HTR-8/SVneo (cell line): ENCODE results near the gene DDX41.

Experiments
- DNase-seq: peaks from one replicate; pipeline ENCODE4 v3.0.0; 2011; ENCODE audit warnings: low spot score, mixed read lengths; ENCODE audit not compliant: insufficient read length
- FAIRE-seq: peaks from 2 replicates; lab custom pipeline; 2011; peaks lifted over from hg19 to GRCh38; lab: Jason Lieb, UNC

The DDX41 gene

GRCh38 chr5:177501874-177502678 lies 14.7 kb downstream of the DDX41 start:
- no peak for DNase-seq
- no peak for FAIRE-seq

DNA sequence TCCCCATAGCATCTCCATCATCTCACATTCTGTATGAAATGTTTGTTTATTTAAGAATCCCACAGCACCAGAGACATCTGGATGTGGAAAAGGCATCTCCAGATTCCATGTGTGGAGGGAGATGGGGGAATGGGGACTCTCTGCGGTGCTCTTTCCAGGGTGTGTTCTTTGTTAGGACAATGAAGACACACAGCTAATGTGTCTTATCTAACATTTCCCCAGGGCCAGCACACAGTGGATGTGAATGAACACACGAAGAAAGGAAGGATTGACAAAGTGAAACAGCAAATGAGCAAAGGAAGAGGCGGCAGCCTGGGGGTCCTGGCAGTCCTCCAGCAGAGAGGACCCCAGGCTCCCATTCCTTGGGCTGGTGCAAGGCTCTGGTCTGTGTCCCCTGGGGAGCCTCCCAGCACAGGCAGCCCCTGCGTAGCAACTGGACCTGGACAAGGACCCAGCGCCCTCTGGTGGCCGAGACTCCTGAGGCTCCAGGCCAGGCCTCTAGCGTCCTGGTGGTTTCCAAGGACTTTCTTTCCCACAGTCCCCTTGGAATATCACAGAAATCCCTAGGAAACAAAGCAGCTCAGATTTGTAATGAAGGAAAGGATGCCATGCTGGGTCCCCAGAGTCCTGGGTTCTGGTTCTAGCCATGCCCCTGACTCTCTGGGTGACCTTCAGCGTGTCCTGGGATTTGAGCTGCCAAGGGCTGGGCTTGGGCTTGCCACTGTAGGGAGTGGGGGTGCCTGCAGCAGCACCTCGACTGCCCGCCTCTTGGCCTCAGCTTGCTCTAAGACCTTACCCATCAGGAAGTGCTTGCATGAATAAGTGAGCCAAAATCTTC lies 15.9 kb downstream of the DDX41 start:
- no peak for FAIRE-seq
- peak; percentile 87 for DNase-seq

- FAIRE-seq: no peak
- DNase-seq: no peak
Observed at GRCh38 chr5:177499842-177500241, 16.9 kb downstream of the DDX41 start.

DNA sequence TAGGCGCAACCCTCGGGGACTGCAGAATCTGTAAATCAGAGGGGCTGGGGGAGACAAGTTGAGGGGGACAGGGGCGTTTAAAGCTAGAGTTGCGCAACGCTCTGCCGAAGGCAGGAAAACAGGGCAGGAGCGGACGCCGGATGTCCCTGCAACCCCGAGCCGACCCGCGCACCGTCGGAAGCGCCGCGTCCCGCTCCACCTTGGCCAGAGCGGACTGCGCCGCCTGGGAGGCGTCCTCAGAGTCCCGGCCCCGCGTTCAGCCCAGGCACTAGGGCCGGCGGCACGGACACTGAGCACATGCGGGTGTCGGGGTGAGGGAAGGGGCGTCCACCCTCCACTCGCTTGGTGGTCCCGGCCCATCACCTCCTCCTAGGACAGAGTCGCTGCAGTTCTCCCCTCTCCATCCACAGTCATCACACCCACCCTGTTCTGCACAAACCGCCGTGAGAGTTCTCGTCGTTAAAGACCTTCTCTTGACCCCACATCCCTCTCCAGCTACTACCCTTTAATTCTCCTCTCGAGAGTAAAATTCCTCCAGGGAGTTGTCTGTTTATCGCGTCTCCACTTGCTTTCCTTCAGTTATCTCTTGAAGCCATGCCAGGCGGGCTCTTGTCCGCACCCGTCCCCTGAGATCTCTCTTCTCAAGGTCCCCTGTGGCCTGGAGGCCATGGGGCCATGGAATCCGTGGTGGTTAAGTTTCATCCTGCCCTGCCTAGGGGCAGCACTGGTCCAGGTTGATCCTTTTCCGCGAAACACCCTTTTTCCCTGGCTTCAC lies 18.6 kb downstream of the DDX41 start:
- DNase-seq: no peak

DNA sequence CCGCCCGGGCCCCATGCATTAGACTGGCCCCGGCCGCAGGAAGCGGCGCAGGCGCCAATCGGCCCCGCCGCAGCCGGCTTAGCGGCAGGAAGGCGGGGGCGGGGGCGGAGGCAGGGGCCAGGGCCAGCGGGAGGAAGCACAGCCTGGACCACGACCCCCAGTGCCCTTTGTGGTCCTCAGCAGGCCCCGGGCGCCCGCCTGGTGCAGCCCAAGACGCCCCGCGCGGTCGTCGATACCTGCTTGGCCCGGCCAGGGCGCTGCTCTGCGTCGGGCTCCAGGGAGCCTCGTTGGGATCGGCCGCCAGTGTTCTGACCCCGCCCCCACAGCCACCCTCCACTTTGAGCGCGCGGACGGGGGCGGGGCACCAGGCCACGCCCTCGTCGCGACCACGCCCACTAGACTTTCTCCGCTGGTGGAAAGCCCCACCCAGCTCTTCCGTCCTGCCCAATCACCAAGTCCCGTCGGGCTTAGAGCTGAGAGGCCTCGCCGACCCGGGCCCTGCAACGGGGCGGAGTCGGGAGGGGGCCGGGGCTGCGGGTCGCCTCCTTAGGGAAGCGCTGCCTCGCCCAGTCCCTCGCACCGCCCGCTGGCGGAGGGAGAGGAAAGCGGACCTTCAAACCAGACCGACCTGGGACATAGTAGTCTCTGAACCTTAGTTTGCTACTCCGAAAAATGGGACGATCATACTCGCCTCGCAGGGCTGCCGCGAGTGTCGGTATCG lies 19.3 kb downstream of the DDX41 start, which contains the start of gene PDLIM7:
Gene PDLIM7, minus strand, starts transcription at position 313 of the 721 bp plus-strand sequence. CDS start 1,092 bp downstream, outside the sequence.
- DNase-seq: peak; percentile 98
- FAIRE-seq: peak; percentile 58

More for the DNA sequence above, 18.6 kb downstream of the DDX41 start:
- FAIRE-seq: no peak

- peak; percentile 90 for DNase-seq
- no peak for FAIRE-seq
Observed at GRCh38 chr5:177496727-177497291, 20.0 kb downstream of the DDX41 start.

- DNase-seq: no peak
- no peak for FAIRE-seq
Observed at GRCh38 chr5:177496070-177496726, 20.6 kb downstream of the DDX41 start.

- DNase-seq (no peak), FAIRE-seq (no peak)
Observed at GRCh38 chr5:177495243-177496060, 21.3 kb downstream of the DDX41 start.

DNA sequence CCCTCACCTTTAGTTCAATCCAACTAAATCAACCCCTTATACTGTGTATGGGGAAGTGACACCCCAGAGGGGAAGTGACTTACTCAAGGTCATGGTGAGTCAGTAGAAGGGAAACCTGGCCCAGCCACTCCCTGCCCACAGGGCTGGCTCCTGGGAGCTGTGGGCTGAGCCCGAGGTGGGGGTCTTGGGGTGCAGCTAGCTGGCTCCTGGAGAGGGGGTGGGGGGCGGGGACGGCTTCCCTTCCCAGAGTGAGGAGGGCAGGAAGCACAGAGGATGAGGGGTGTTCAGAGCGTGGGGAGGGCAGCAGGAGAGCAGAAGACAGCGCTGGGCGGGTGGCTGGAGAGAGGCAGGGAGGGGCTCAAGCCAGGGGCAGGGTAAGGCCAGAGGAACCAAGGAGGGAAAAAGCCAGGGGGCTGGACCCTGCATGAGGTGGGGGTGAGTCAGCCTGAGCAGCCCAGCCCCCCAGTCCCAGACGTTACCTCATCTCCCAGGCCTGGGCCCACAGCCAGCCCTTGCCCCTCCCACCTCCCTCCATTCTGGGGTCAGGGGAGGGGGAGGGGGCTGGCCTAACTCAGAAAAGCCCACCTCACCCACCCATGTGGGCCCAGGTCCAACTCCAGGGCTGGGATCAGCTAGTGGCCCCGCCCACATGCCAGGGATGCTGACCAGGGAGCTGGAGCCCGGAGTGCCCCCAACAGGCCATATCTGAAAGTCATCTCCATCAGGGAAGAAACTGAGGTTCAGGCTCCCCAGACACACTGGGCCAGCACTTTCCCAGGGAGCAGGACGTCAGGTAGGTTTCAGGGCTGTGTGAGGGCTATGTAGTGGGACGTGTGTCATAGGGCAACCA lies 22.2 kb downstream of the DDX41 start:
- FAIRE-seq: peak; percentile 65

GRCh38 chr5:177493795-177494345 lies 22.9 kb downstream of the DDX41 start:
- DNase-seq: no peak
- FAIRE-seq: no peak

More for the DNA sequence above, 22.2 kb downstream of the DDX41 start:
- peak; percentile 77 for DNase-seq

- FAIRE-seq: no peak
Observed at GRCh38 chr5:177492841-177493240, 23.9 kb downstream of the DDX41 start.

GRCh38 chr5:177491983-177492746 lies 24.6 kb downstream of the DDX41 start:
- no peak for FAIRE-seq
- DNase-seq: no peak

More at GRCh38 chr5:177492841-177493240, 23.9 kb downstream of the DDX41 start:
- DNase-seq: no peak

DNA sequence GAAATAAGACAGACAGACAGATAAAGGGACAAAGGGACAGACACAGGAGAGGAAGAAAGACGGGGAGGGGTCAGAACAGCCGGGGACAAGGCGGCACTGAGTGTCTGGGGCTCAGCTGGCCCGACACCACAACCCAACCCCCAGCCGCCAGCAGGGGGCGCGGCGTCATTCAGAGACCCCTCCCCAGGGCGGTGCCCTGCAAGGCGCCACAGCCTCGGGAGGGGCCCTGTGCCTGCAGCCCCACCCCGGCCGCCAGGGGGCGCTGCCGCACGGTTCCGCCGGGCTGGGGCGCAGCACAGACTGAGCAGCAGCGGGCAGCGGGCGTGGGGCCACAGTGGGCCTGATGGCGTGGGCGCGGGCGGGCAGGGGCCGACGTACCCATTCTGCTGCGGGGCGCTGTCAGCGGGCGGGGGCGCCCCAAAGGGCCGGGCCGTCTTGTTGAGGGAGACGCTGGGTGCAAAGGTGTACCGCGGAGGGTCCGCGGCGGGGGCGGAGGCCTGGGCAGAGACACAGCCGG lies 25.3 kb downstream of the DDX41 start:
- DNase-seq (no peak), FAIRE-seq (peak; percentile 4)

DNA sequence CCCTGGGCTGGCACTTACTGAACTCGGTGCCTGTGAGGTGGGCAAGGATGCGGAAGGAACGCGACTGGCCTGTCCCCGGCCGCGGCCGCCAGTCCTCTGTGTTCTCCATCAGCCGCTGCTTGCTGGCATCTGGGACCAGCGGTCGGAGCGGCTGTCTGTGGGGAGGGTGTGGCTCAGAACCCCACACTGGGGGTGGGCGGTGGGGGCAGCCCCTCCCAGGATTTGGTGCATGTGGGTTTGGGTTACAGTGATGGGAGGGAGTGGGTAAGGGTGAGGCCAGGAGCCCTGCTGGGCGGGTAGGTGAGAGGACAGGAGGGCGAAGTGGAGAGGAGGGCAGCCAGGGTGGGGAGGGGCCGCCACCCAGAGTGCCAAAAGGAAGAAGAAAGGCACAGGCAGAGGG lies 25.8 kb downstream of the DDX41 start:
- no peak for DNase-seq
- FAIRE-seq: no peak

DNA sequence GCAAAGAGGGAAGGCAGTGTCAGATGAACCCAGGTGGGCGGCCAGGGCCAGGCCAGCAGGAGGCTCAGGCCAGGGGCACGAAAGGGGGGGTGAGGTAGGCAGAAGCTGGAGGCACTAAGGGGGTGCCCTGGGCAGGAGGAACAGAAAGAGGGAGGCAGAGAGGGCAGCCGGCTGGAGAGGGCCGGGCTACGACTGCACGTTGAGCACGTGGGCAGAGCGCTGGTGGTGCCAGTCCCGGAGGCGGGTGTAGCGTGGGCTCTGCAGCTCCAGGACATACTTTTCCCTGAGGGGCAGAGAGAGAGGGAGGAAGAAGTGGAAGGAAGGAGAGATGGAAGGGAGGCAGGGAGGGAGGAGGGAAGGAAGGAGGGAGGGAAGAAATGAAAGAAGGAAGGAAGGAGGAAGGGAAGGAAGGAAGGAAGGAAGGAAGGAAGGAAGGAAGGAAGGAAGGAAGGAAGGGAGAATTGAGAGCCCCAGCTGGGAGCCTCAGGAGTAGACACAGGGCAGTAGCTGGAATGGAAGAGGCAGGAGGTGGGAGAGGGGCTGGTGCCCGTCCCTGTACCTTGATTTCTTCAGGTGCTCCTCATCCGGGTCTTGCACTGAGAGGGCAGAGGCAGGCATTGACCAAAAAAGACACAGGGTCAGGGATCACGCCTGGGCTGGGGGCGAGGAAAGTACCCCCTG lies 26.3 kb downstream of the DDX41 start:
- DNase-seq: no peak
- no peak for FAIRE-seq
